ENCODE results near the gene SERPINA4.
A peak's percentile ranks its signal among the peaks of the same experiment; 100 is the strongest.

DNA sequence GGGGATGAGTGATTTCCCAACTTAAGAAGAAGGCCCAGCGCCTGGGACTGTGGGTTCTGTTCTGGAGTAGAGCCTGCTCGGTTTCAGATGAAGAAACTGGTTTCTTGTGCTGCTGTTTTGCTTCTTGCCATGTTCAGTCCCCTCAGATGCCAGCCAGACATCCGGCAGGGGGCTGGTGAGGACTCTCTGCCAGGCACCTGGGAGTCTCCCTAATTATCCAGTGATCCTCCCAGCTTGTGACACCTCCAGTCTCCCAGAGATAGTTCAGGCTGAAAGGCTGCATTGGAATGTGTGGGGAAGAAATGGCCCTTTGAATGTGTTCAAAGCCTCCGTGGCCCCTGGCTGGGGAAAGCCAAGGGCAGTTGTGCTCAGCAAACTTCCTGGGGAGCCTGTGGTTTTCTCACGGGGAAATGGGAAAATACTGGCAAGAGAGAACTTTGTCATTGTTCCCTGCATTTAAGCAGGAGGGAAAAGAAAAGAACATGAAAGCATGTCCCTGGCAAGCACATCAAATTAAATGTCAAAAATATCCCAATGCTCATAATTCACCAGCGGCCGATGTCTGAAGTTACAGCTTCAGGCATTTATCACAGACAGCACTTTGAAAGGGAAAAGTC, 43.5 kb upstream of the SERPINA4 start:
- TF ChIP-seq ZNF404 (tag by site-specific recombination; IDR thresholded peaks at IDR 0.05) (no peak), TRIM28 (IDR thresholded peaks at IDR 0.05; ENCODE audit: borderline replicate concordance, low read length) (no peak), ZNF335 (tag by site-specific recombination; conservative IDR thresholded peaks at IDR 0.05) (peak; percentile 65), ZNF785 (tag by site-specific recombination; IDR thresholded peaks at IDR 0.05) (no peak), TCF7L2 (IDR thresholded peaks at IDR 0.05; ENCODE audit: borderline replicate concordance, low read depth, low read length) (no peak)
- TF ChIP-seq, protein P1, sequence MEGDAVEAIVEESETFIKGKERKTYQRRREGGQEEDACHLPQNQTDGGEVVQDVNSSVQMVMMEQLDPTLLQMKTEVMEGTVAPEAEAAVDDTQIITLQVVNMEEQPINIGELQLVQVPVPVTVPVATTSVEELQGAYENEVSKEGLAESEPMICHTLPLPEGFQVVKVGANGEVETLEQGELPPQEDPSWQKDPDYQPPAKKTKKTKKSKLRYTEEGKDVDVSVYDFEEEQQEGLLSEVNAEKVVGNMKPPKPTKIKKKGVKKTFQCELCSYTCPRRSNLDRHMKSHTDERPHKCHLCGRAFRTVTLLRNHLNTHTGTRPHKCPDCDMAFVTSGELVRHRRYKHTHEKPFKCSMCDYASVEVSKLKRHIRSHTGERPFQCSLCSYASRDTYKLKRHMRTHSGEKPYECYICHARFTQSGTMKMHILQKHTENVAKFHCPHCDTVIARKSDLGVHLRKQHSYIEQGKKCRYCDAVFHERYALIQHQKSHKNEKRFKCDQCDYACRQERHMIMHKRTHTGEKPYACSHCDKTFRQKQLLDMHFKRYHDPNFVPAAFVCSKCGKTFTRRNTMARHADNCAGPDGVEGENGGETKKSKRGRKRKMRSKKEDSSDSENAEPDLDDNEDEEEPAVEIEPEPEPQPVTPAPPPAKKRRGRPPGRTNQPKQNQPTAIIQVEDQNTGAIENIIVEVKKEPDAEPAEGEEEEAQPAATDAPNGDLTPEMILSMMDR (tag by site-specific recombination; IDR thresholded peaks at IDR 0.05), result no peak
- TF ChIP-seq, protein P2, sequence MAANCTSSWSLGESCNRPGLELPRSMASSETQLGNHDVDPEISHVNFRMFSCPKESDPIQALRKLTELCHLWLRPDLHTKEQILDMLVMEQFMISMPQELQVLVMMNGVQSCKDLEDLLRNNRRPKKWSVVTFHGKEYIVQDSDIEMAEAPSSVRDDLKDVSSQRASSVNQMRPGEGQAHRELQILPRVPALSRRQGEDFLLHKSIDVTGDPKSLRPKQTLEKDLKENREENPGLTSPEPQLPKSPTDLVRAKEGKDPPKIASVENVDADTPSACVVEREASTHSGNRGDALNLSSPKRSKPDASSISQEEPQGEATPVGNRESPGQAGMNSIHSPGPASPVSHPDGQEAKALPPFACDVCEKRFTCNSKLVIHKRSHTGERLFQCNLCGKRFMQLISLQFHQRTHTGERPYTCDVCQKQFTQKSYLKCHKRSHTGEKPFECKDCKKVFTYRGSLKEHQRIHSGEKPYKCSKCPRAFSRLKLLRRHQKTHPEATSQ (tag by site-specific recombination; IDR thresholded peaks at IDR 0.05), result no peak
- TF ChIP-seq, protein P3, sequence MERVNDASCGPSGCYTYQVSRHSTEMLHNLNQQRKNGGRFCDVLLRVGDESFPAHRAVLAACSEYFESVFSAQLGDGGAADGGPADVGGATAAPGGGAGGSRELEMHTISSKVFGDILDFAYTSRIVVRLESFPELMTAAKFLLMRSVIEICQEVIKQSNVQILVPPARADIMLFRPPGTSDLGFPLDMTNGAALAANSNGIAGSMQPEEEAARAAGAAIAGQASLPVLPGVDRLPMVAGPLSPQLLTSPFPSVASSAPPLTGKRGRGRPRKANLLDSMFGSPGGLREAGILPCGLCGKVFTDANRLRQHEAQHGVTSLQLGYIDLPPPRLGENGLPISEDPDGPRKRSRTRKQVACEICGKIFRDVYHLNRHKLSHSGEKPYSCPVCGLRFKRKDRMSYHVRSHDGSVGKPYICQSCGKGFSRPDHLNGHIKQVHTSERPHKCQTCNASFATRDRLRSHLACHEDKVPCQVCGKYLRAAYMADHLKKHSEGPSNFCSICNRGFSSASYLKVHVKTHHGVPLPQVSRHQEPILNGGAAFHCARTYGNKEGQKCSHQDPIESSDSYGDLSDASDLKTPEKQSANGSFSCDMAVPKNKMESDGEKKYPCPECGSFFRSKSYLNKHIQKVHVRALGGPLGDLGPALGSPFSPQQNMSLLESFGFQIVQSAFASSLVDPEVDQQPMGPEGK (tag by site-specific recombination; IDR thresholded peaks at IDR 0.05), result no peak

Data from HEK293 (cell line).